Measurements from ENCODE around the gene ABCC4. TPM values are rescaled to one million over a fixed set of nuclear protein-coding genes. Genes with fewer than 3 reads are reported as not detected.
A peak's percentile ranks its signal among the peaks of the same experiment; 100 is the strongest.

The ABCC4 gene
- total and polyA plus RNA-seq, 2 of the 13 experiments (the other 11 are each of a cell fraction or from before 2014, with no cell fraction given) = 4.2 to 11.3 TPM

- H3K27me3 ChIP-seq (ENCODE audit: control insufficient read depth in 1 of 2, insufficient read depth in 2 of 2, low read length in 2 of 2) = no peaks in the 10 kb centered on the region
- no peaks in the 10 kb centered on the region for H3K9me3 ChIP-seq (ENCODE audit: low read length)
- peak overlapping the region; percentile 57 for H3K9ac ChIP-seq (ENCODE audit: insufficient read depth, low read depth, low read length)
- peaks cover 41% of the 10 kb centered on the region for H3K4me1 ChIP-seq (ENCODE audit: insufficient read depth, low read length)
- no peaks in the 10 kb centered on the region for H3K79me2 ChIP-seq (ENCODE audit: insufficient read depth, low read length)
- peak overlapping the region; percentile 54 for H3K4me2 ChIP-seq (ENCODE audit: low read depth, low read length)
- ATAC-seq (peak; percentile 95), FAIRE-seq (peak; percentile 79), DNase-seq (ENCODE audit: low spot score) (peak; percentile 91)
- no peaks in the 10 kb centered on the region; a peak in 1 of 5 replicates for H3K36me3 ChIP-seq (replicated peaks in 1 of 2; ENCODE audit: control insufficient read depth in 1 of 2, insufficient read depth in 2 of 2, low read length in 2 of 2)
- no peak overlapping the region for H2AFZ ChIP-seq (ENCODE audit: low read length)
- ChIA-PET CTCF (ENCODE audit: low intra/inter-chr PET ratio, low total read pairs) (no interaction called here), POLR2A (interaction anchor here (1.2 kb wide), 1 partner anchor 10 kb away, joined by 4 read pairs; no protein-coding TSS in a partner anchor)
- H3K27ac ChIP-seq (ENCODE audit: extremely low read length, insufficient read depth, low read length) = peak overlapping the region; percentile 82
- WGBS (ENCODE audit: low lambda C conversion rate) = 12% methylated on average over 4 of the region's 4 CpGs
- in situ Hi-C loops (cut with HindIII; ENCODE audit: extremely low pct_ligation_motif_present, low pct_unique_long_range_greater_than_20kb) (loop anchor here (25.0 kb wide), 1 partner anchor 473 kb away; no protein-coding TSS in a partner anchor), intact Hi-C loops (cut with micrococcal nuclease; ENCODE audit: unreplicated experiment) (loop anchor here (2.0 to 5.0 kb wide), 2 partner anchors 38 to 486 kb away; no protein-coding TSS in a partner anchor)
- H3K4me3 ChIP-seq (replicated peaks in 1 of 3; ENCODE audit: insufficient read depth in 1 of 3, low read depth in 2 of 3, low read length in 3 of 3) = no peak overlapping the region; a peak in 1 of 6 replicates
- TSS peak; percentile 63 for BruUV-seq (replicated peaks)
- no peaks in the 10 kb centered on the region for H4K20me1 ChIP-seq (ENCODE audit: insufficient read depth, low read length)
- TF ChIP-seq CREB3 (CRISPR knock-in tag; IDR thresholded peaks at IDR 0.05) (no peak), AGO2 (optimal IDR thresholded peaks at IDR 0.05; ENCODE audit: low read depth, low read length) (no peak), ZFYVE20 (CRISPR knock-in tag; IDR thresholded peaks at IDR 0.05; ENCODE audit: borderline replicate concordance, low read depth) (no peak), ZFP62 (CRISPR knock-in tag; IDR thresholded peaks at IDR 0.05) (no peak), WIZ (CRISPR knock-in tag; IDR thresholded peaks at IDR 0.05) (no peak), SNAI1 (CRISPR knock-in tag; IDR thresholded peaks at IDR 0.05; ENCODE audit: borderline replicate concordance) (no peak), ETV6 (CRISPR knock-in tag; conservative IDR thresholded peaks at IDR 0.05) (no peak), ZNF574 (CRISPR knock-in tag; IDR thresholded peaks at IDR 0.05) (no peak), FOXA1 (IDR thresholded peaks at IDR 0.05) (peak; percentile 86), FOXA1 (CRISPR knock-in tag; IDR thresholded peaks at IDR 0.05) (peak; percentile 95), ZNF761 (CRISPR knock-in tag; conservative IDR thresholded peaks at IDR 0.05) (0 out of 2 replicates have a peak, but pooled peaks have one; percentile 46), RBM39 (IDR thresholded peaks at IDR 0.05; ENCODE audit: low read depth, low read length, poor library complexity, severe bottlenecking) (no peak), CREM (IDR thresholded peaks at IDR 0.05) (peak; percentile 75), CREM (CRISPR knock-in tag; IDR thresholded peaks at IDR 0.05) (no peak), ZNF260 (CRISPR knock-in tag; IDR thresholded peaks at IDR 0.05; ENCODE audit: borderline replicate concordance, low read depth) (no peak), HNRNPUL1 (IDR thresholded peaks at IDR 0.05; ENCODE audit: low read depth, low read length) (no peak), EHMT2 (IDR thresholded peaks at IDR 0.05; ENCODE audit: borderline replicate concordance, low read depth, low read length) (0 out of 2 replicates have a peak, but pooled peaks have one; percentile 20), ZNF367 (CRISPR knock-in tag; IDR thresholded peaks at IDR 0.05; ENCODE audit: borderline replicate concordance) (no peak), SKIL (CRISPR knock-in tag; IDR thresholded peaks at IDR 0.05; ENCODE audit: borderline replicate concordance) (no peak)
Observed at GRCh38 chr13:95160112-95160906, 140.9 kb downstream of the ABCC4 start.

Measured in HepG2 (cell line).